ENCODE data around the gene SNX6. TPM values are rescaled to one million over a fixed set of nuclear protein-coding genes. Genes with fewer than 3 reads are reported as not detected.
"Not testable (repeated sequence)": the region's sequence is repeated elsewhere in the genome, so short reads cannot be mapped to it uniquely, and the experiment has no call there.

Gene SNX6
- total RNA-seq, 1 donor from 2014 or later, result 82.4 TPM

GRCh38 chr14:34571771-34572170, 58.2 kb downstream of the SNX6 start:
- H3K36me3 Mint-ChIP-seq (ENCODE audit: low read depth, unreplicated experiment), result peaks cover 22% of the 10 kb centered on the region
- no peaks in the 10 kb centered on the region for H3K27me3 Mint-ChIP-seq (ENCODE audit: unreplicated experiment)
- no peaks in the 10 kb centered on the region for H3K9me3 Mint-ChIP-seq (ENCODE audit: unreplicated experiment)
- DNase-seq (ENCODE audit: low spot score), result no peak
- H3K4me1 Mint-ChIP-seq (ENCODE audit: unreplicated experiment), result no peaks in the 10 kb centered on the region
- no peak overlapping the region for H3K27ac Mint-ChIP-seq (ENCODE audit: unreplicated experiment)
- no peak for TF ChIP-seq CTCF (IDR thresholded peaks at IDR 0.05; ENCODE audit: unreplicated experiment)
- H3K4me3 Mint-ChIP-seq (ENCODE audit: unreplicated experiment), result no peak overlapping the region

- Mint-ChIP-seq H3K4me1 (ENCODE audit: unreplicated experiment) (no peaks in the 10 kb centered on the region), H3K9me3 (ENCODE audit: unreplicated experiment) (no peaks in the 10 kb centered on the region), H3K36me3 (ENCODE audit: low read depth, unreplicated experiment) (peaks cover 17% of the 10 kb centered on the region)
Observed at GRCh38 chr14:34569750-34570149, 60.2 kb downstream of the SNX6 start.

GRCh38 chr14:34568803-34569202, 61.1 kb downstream of the SNX6 start:
- Mint-ChIP-seq H3K27ac (ENCODE audit: unreplicated experiment) (no peak overlapping the region), H3K36me3 (ENCODE audit: low read depth, unreplicated experiment) (peaks cover 17% of the 10 kb centered on the region)

More at GRCh38 chr14:34569750-34570149, 60.2 kb downstream of the SNX6 start:
- DNase-seq (ENCODE audit: low spot score), result no peak
- TF ChIP-seq CTCF (IDR thresholded peaks at IDR 0.05; ENCODE audit: unreplicated experiment), result no peak
- no peaks in the 10 kb centered on the region for H3K27me3 Mint-ChIP-seq (ENCODE audit: unreplicated experiment)
- no peak overlapping the region for H3K27ac Mint-ChIP-seq (ENCODE audit: unreplicated experiment)
- no peak overlapping the region for H3K4me3 Mint-ChIP-seq (ENCODE audit: unreplicated experiment)

GRCh38 chr14:34562776-34563150, 67.2 kb downstream of the SNX6 start:
- Mint-ChIP-seq H3K4me1 (ENCODE audit: unreplicated experiment) (no peaks in the 10 kb centered on the region), H3K9me3 (ENCODE audit: unreplicated experiment) (no peaks in the 10 kb centered on the region), H3K4me3 (ENCODE audit: unreplicated experiment) (no peak overlapping the region), H3K27ac (ENCODE audit: unreplicated experiment) (no peak overlapping the region), H3K27me3 (ENCODE audit: unreplicated experiment) (no peaks in the 10 kb centered on the region), H3K36me3 (ENCODE audit: low read depth, unreplicated experiment) (peaks cover 10% of the 10 kb centered on the region)
- no peak for TF ChIP-seq CTCF (IDR thresholded peaks at IDR 0.05; ENCODE audit: unreplicated experiment)
- DNase-seq (ENCODE audit: low spot score), result no peak

More at GRCh38 chr14:34568803-34569202, 61.1 kb downstream of the SNX6 start:
- Mint-ChIP-seq H3K4me1 (ENCODE audit: unreplicated experiment) (no peaks in the 10 kb centered on the region), H3K27me3 (ENCODE audit: unreplicated experiment) (no peaks in the 10 kb centered on the region), H3K4me3 (ENCODE audit: unreplicated experiment) (no peak overlapping the region), H3K9me3 (ENCODE audit: unreplicated experiment) (no peaks in the 10 kb centered on the region)
- DNase-seq (ENCODE audit: low spot score), result no peak
- TF ChIP-seq CTCF (IDR thresholded peaks at IDR 0.05; ENCODE audit: unreplicated experiment), result no peak

- H3K36me3 Mint-ChIP-seq (ENCODE audit: low read depth, unreplicated experiment); DNase-seq (ENCODE audit: low spot score); H3K27ac Mint-ChIP-seq (ENCODE audit: unreplicated experiment); H3K9me3 Mint-ChIP-seq (ENCODE audit: unreplicated experiment); H3K27me3 Mint-ChIP-seq (ENCODE audit: unreplicated experiment); H3K4me1 Mint-ChIP-seq (ENCODE audit: unreplicated experiment); H3K4me3 Mint-ChIP-seq (ENCODE audit: unreplicated experiment): not testable (repeated sequence)
Observed at GRCh38 chr14:34562037-34562775, 67.7 kb downstream of the SNX6 start.

- H3K4me3 Mint-ChIP-seq (ENCODE audit: unreplicated experiment); H3K4me1 Mint-ChIP-seq (ENCODE audit: unreplicated experiment); H3K36me3 Mint-ChIP-seq (ENCODE audit: low read depth, unreplicated experiment); H3K27ac Mint-ChIP-seq (ENCODE audit: unreplicated experiment); H3K27me3 Mint-ChIP-seq (ENCODE audit: unreplicated experiment); DNase-seq (ENCODE audit: low spot score); H3K9me3 Mint-ChIP-seq (ENCODE audit: unreplicated experiment): not testable (repeated sequence)
Observed at GRCh38 chr14:34556498-34556829, 73.5 kb downstream of the SNX6 start.

GRCh38 chr14:34555583-34556497, 74.1 kb downstream of the SNX6 start:
- H3K9me3 Mint-ChIP-seq (ENCODE audit: unreplicated experiment); H3K4me1 Mint-ChIP-seq (ENCODE audit: unreplicated experiment); H3K27ac Mint-ChIP-seq (ENCODE audit: unreplicated experiment); H3K4me3 Mint-ChIP-seq (ENCODE audit: unreplicated experiment); H3K27me3 Mint-ChIP-seq (ENCODE audit: unreplicated experiment); DNase-seq (ENCODE audit: low spot score); H3K36me3 Mint-ChIP-seq (ENCODE audit: low read depth, unreplicated experiment): not testable (repeated sequence)

Data from endothelial cell (in vitro differentiated cells).